Liver (tissue), 9 donors: ENCODE data around the gene CREBL2. TPM values are rescaled to one million over a fixed set of nuclear protein-coding genes. Genes with fewer than 3 reads are reported as not detected.

Experiments
- DNase-seq: peaks from one replicate; pipeline ENCODE4 v3.0.0-alpha.2; 2017; ENCODE audit warnings: low spot score
- H3K27ac ChIP-seq, 2 donors: one replicate each; pipeline ENCODE4 v1.7.0; 2013; ENCODE audit warnings: inconsistent platforms in 2 of 2, low read length in 2 of 2, control low read depth in 1 of 2, low read depth in 1 of 2, mild to moderate bottlenecking in 1 of 2
- H3K27me3 ChIP-seq, 4 donors: one replicate each; pipeline versions ENCODE4 v1.6.1 to v1.7.0; 2013; ENCODE audit warnings: low read length in 3 of 4, inconsistent platforms in 1 of 4, mild to moderate bottlenecking in 1 of 4, moderate library complexity in 1 of 4; ENCODE audit not compliant: control insufficient read depth in 4 of 4, insufficient read depth in 4 of 4
- H3K36me3 ChIP-seq, 4 donors: one replicate each; pipeline versions ENCODE4 v1.6.1 to v1.7.0; 2013; ENCODE audit warnings: low read length in 3 of 4, mild to moderate bottlenecking in 3 of 4, low read depth in 1 of 4, moderate library complexity in 1 of 4; ENCODE audit not compliant: control insufficient read depth in 4 of 4, insufficient read depth in 3 of 4
- H3K4me1 ChIP-seq, 4 donors: one replicate each; pipeline versions ENCODE4 v1.6.1 to v1.7.0; 2013; ENCODE audit warnings: low read length in 3 of 4, mild to moderate bottlenecking in 3 of 4, moderate library complexity in 1 of 4; ENCODE audit not compliant: control insufficient read depth in 4 of 4, insufficient read depth in 4 of 4
- H3K4me3 ChIP-seq, 3 donors: one replicate each; pipeline versions ENCODE4 v1.6.1 to v1.7.0; 2013; ENCODE audit warnings: low read length in 3 of 3, control low read depth in 1 of 3, low read depth in 1 of 3, mild to moderate bottlenecking in 1 of 3
- H3K9ac ChIP-seq, 2 donors: one replicate each; pipeline ENCODE4 v1.7.0; 2013; ENCODE audit warnings: low read length in 2 of 2, mild to moderate bottlenecking in 2 of 2, moderate library complexity in 2 of 2, control low read depth in 1 of 2, low read depth in 1 of 2
- H3K9me3 ChIP-seq, 4 donors: one replicate each; pipeline versions ENCODE4 v1.6.1 to v1.7.0; 2013; ENCODE audit warnings: low read length in 3 of 4; ENCODE audit not compliant: control insufficient read depth in 4 of 4
- EGR1 ChIP-seq, 2 donors: IDR thresholded peaks; 2 replicates each; pipeline ENCODE4 v1.6.1; 2016 to 2018; ENCODE audit warnings: antibody characterized with exemption in 2 of 2, low read depth in 2 of 2
- FOXA1 ChIP-seq: IDR thresholded peaks from 2 replicates; pipeline ENCODE4 v1.6.1; 2016; ENCODE audit warnings: antibody characterized with exemption
- FOXA2 ChIP-seq: IDR thresholded peaks from 2 replicates; pipeline ENCODE4 v1.6.1; 2016; ENCODE audit warnings: antibody characterized with exemption
- GABPA ChIP-seq, 2 donors: IDR thresholded peaks in 1 of 2; conservative IDR thresholded peaks in 1 of 2; 2 replicates each; pipeline ENCODE4 v1.6.1; 2016; ENCODE audit warnings: antibody characterized with exemption in 2 of 2, mild to moderate bottlenecking in 1 of 2, moderate library complexity in 1 of 2
- HNF4A ChIP-seq, 2 donors: conservative IDR thresholded peaks; 2 replicates each; pipeline ENCODE4 v1.6.1; 2016; ENCODE audit warnings: antibody characterized with exemption in 2 of 2, mild to moderate bottlenecking in 2 of 2
- HNF4G ChIP-seq: IDR thresholded peaks from 2 replicates; pipeline ENCODE4 v1.6.1; 2016; ENCODE audit warnings: antibody characterized with exemption
- JUND ChIP-seq, 2 donors: IDR thresholded peaks; 2 replicates each; pipeline ENCODE4 v1.6.1; 2016; ENCODE audit warnings: antibody characterized with exemption in 2 of 2
- NR2F2 ChIP-seq: IDR thresholded peaks from 2 replicates; pipeline ENCODE4 v1.6.1; 2016; ENCODE audit warnings: antibody characterized with exemption
- RAD21 ChIP-seq, 2 donors: IDR thresholded peaks; 2 replicates each; pipeline ENCODE4 v1.6.1; 2016; ENCODE audit warnings: antibody characterized with exemption in 2 of 2, mild to moderate bottlenecking in 2 of 2
- RXRA ChIP-seq, 2 donors: IDR thresholded peaks; 2 replicates each; pipeline ENCODE4 v1.6.1; 2017 to 2018; ENCODE audit warnings: antibody characterized with exemption in 2 of 2, mild to moderate bottlenecking in 1 of 2
- SP1 ChIP-seq: IDR thresholded peaks from 2 replicates; pipeline ENCODE4 v1.6.1; 2018; ENCODE audit warnings: antibody characterized with exemption, mild to moderate bottlenecking
- TAF1 ChIP-seq: conservative IDR thresholded peaks from 2 replicates; pipeline ENCODE4 v1.6.1; 2016; ENCODE audit warnings: antibody characterized with exemption, mild to moderate bottlenecking
- YY1 ChIP-seq: IDR thresholded peaks from 2 replicates; pipeline ENCODE4 v1.6.1; 2016; ENCODE audit warnings: antibody characterized with exemption, mild to moderate bottlenecking
- WGBS: extraction: QIAGEN DNeasy Blood & Tissue Kit; methylation state at CpG from one replicate; pipeline ENCODE4 v1.1.7; 2013; 5-methylcytosine and 5-hydroxymethylcytosine counted together
- polyA plus RNA-seq, 2 donors: library from polyadenylated mRNA; stranded (reverse) in 1 of 2; unstranded in 1 of 2; fragments of 200-250 nt in 1 of 2; fragments of >200 nt in 1 of 2; fragmentation: Nextera tagmentation in 1 of 2; extraction: Ambion mirVana in 1 of 2; gene quantifications; one replicate each; pipeline versions ENCODE4 v1.2.1 to v1.2.3, GENCODE V29; 2013 to 2015
- total RNA-seq, 2 donors: library from RNA; depleted of rRNA; stranded (reverse); fragments of >200 nt; gene quantifications; one replicate each; pipeline ENCODE4 v1.2.3, GENCODE V29; 2014
- TF ChIP-seq, protein P1 (sequence below): fragments of 150-350 bp; IDR thresholded peaks from 2 replicates; pipeline ENCODE4 v1.5.1; 2017; ENCODE audit warnings: improper control_type of control experiment, low read depth, low read length; ENCODE audit not compliant: missing input control
- TF ChIP-seq, protein P2 (sequence below): IDR thresholded peaks from 2 replicates; pipeline ENCODE4 v1.6.1; 2016; ENCODE audit warnings: antibody characterized with exemption
- TF ChIP-seq, protein P3 (sequence below): IDR thresholded peaks from 2 replicates; pipeline ENCODE4 v1.6.1; 2016; ENCODE audit warnings: antibody characterized with exemption
- TF ChIP-seq, protein P4 (sequence below): IDR thresholded peaks from 2 replicates; pipeline ENCODE4 v1.6.1; 2016; ENCODE audit warnings: antibody characterized with exemption, mild to moderate bottlenecking
- donor health status: healthy.
- donor health status: healthy.
- donor health status: healthy.
- donor health status: healthy.
- donor health status: healthy.

CREBL2 gene
- total and polyA plus RNA-seq, 4 donors, result 14.6 to 27.4 (median 19.0) TPM

DNA sequence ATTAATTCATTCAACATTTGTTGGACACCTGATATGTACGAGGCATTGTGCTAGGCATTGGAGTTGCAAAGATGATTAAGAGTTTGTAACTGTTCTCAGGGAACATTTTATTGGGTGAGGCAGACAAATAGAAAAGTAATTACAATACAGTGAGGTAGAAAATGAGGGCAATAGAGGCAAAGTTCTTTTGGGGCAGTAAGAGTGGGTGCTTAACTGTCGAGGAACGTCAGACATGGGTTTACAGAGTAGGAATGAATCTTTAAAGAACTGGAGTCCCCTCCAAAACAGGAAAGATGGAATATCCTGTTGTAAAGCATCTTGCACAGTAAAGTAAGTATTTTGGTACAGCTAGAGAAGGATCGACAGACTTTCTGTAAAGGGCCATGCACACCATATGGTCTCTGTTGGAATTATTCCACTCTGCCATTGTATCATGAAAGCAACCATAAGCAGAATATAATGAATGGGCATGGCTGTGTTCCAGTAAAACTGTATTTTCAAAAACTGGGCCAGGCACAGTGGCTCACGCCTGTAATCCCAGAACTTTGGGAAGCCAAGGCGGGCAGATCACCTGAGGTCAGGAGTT is 9.1 kb downstream of the CREBL2 start:
- peaks cover 0 to 3% (median 0%) of the 10 kb centered on the region in 4 donors for H3K36me3 ChIP-seq
- TF ChIP-seq NR2F2 (no peak), HNF4A (conservative IDR thresholded peaks at IDR 0.05) (no peak), FOXA2 (no peak), YY1 (no peak), TAF1 (no peak), SP1 (no peak), HNF4G (no peak), FOXA1 (no peak), RAD21 (IDR thresholded peaks at IDR 0.05) (no peak), RXRA (IDR thresholded peaks at IDR 0.05) (no peak), GABPA (IDR thresholded peaks at IDR 0.05 in 1 of 2, conservative IDR thresholded peaks at IDR 0.05 in 1 of 2) (no peak), EGR1 (IDR thresholded peaks at IDR 0.05; ENCODE audit: low read depth in 2 of 2) (no peak), JUND (IDR thresholded peaks at IDR 0.05) (no peak)
- TF ChIP-seq, protein P1, sequence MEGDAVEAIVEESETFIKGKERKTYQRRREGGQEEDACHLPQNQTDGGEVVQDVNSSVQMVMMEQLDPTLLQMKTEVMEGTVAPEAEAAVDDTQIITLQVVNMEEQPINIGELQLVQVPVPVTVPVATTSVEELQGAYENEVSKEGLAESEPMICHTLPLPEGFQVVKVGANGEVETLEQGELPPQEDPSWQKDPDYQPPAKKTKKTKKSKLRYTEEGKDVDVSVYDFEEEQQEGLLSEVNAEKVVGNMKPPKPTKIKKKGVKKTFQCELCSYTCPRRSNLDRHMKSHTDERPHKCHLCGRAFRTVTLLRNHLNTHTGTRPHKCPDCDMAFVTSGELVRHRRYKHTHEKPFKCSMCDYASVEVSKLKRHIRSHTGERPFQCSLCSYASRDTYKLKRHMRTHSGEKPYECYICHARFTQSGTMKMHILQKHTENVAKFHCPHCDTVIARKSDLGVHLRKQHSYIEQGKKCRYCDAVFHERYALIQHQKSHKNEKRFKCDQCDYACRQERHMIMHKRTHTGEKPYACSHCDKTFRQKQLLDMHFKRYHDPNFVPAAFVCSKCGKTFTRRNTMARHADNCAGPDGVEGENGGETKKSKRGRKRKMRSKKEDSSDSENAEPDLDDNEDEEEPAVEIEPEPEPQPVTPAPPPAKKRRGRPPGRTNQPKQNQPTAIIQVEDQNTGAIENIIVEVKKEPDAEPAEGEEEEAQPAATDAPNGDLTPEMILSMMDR, result no peak
- TF ChIP-seq, protein P2, sequence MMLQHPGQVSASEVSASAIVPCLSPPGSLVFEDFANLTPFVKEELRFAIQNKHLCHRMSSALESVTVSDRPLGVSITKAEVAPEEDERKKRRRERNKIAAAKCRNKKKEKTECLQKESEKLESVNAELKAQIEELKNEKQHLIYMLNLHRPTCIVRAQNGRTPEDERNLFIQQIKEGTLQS, result no peak
- TF ChIP-seq, protein P3, sequence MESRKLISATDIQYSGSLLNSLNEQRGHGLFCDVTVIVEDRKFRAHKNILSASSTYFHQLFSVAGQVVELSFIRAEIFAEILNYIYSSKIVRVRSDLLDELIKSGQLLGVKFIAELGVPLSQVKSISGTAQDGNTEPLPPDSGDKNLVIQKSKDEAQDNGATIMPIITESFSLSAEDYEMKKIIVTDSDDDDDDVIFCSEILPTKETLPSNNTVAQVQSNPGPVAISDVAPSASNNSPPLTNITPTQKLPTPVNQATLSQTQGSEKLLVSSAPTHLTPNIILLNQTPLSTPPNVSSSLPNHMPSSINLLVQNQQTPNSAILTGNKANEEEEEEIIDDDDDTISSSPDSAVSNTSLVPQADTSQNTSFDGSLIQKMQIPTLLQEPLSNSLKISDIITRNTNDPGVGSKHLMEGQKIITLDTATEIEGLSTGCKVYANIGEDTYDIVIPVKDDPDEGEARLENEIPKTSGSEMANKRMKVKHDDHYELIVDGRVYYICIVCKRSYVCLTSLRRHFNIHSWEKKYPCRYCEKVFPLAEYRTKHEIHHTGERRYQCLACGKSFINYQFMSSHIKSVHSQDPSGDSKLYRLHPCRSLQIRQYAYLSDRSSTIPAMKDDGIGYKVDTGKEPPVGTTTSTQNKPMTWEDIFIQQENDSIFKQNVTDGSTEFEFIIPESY, result no peak
- peaks cover 4 to 11% (median 6%) of the 10 kb centered on the region in 4 donors for H3K4me1 ChIP-seq
- no peak overlapping the region for H3K9ac ChIP-seq
- no peak overlapping the region for H3K4me3 ChIP-seq
- 91% methylated on average over 6 of the region's 6 CpGs for WGBS
- no peaks in the 10 kb centered on the region for H3K9me3 ChIP-seq
- no peak overlapping the region for H3K27ac ChIP-seq
- no peaks in the 10 kb centered on the region for H3K27me3 ChIP-seq
- no peak for DNase-seq

DNA sequence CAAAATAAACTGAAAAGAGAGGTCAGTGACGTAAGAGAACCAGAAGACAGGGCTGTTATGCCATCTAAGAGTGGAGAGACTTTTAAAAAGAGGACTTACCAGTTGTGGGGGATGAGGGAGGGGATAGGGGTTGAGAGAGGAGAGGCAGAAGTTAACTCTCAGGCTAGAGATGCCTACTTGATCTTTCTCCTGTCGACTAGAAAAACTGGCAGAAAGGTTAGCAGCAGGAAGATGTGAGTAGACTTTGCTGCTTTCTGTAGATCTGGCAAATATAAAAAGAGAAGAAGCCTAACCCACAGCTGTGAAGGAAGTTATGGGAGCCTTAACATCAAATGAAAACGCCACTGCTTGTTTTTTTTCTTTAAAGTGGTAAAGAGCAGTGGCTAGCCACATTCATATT is 10.7 kb downstream of the CREBL2 start:
- Histone ChIP-seq H3K27ac (no peak overlapping the region), H3K9ac (peak overlapping the region in 1 of 2 donors; percentile 39), H3K4me1 (peaks cover 4 to 11% (median 6%) of the 10 kb centered on the region in 4 donors), H3K9me3 (no peaks in the 10 kb centered on the region), H3K27me3 (no peaks in the 10 kb centered on the region), H3K36me3 (peaks cover 0 to 3% (median 0%) of the 10 kb centered on the region in 4 donors), H3K4me3 (no peak overlapping the region)
- WGBS, result 57% methylated on average over 3 of the region's 3 CpGs
- DNase-seq, result no peak
- TF ChIP-seq HNF4G, result no peak
- TF ChIP-seq JUND (IDR thresholded peaks at IDR 0.05), result no peak
- TF ChIP-seq, protein P2, result no peak
- TF ChIP-seq, protein P1, result no peak
- no peak for TF ChIP-seq HNF4A (conservative IDR thresholded peaks at IDR 0.05)
- TF ChIP-seq SP1, result no peak
- TF ChIP-seq NR2F2, result no peak
- TF ChIP-seq, protein P4, sequence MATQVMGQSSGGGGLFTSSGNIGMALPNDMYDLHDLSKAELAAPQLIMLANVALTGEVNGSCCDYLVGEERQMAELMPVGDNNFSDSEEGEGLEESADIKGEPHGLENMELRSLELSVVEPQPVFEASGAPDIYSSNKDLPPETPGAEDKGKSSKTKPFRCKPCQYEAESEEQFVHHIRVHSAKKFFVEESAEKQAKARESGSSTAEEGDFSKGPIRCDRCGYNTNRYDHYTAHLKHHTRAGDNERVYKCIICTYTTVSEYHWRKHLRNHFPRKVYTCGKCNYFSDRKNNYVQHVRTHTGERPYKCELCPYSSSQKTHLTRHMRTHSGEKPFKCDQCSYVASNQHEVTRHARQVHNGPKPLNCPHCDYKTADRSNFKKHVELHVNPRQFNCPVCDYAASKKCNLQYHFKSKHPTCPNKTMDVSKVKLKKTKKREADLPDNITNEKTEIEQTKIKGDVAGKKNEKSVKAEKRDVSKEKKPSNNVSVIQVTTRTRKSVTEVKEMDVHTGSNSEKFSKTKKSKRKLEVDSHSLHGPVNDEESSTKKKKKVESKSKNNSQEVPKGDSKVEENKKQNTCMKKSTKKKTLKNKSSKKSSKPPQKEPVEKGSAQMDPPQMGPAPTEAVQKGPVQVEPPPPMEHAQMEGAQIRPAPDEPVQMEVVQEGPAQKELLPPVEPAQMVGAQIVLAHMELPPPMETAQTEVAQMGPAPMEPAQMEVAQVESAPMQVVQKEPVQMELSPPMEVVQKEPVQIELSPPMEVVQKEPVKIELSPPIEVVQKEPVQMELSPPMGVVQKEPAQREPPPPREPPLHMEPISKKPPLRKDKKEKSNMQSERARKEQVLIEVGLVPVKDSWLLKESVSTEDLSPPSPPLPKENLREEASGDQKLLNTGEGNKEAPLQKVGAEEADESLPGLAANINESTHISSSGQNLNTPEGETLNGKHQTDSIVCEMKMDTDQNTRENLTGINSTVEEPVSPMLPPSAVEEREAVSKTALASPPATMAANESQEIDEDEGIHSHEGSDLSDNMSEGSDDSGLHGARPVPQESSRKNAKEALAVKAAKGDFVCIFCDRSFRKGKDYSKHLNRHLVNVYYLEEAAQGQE, result no peak
- TF ChIP-seq EGR1 (IDR thresholded peaks at IDR 0.05; ENCODE audit: low read depth in 2 of 2), result no peak
